ENCODE results near the gene PPP1R3D. TPM values are rescaled to one million over a fixed set of nuclear protein-coding genes. Genes with fewer than 3 reads are reported as not detected.
"Not testable (repeated sequence)": the region's sequence is repeated elsewhere in the genome, so short reads cannot be mapped to it uniquely, and the experiment has no call there.

The PPP1R3D gene
- total RNA-seq, 1 experiment from 2014 or later = 3.4 TPM

DNA sequence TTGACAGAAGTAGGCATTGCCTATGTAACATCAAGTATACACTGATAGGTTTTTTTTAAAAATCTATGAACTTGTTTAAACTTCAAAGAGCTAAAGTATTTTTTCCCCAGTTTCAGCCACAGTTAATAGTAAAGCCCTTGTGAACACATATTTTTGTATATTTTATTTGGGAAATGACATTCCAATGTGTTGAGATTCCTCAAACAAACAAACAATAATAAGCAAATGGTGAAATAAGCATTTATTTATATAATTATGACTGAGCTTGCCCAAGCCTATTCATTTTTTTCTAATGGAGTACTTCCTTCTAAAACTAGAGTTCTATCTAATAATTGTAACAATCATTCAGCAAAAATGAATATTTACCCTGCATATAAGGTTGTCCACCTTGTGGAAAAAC is 19.2 kb downstream of the PPP1R3D start:
- no peaks in the 10 kb centered on the region for H3K36me3 ChIP-seq (replicated peaks; ENCODE audit: control insufficient read depth, insufficient read depth, low read length)
- H3K4me3 ChIP-seq (ENCODE audit: insufficient read depth, low read depth, low read length) = no peak overlapping the region
- no peak for DNase-seq
- H3K27me3 ChIP-seq (ENCODE audit: control insufficient read depth, insufficient read depth, low read length) = no peaks in the 10 kb centered on the region; the same call in 1 of the 2 replicates

DNA sequence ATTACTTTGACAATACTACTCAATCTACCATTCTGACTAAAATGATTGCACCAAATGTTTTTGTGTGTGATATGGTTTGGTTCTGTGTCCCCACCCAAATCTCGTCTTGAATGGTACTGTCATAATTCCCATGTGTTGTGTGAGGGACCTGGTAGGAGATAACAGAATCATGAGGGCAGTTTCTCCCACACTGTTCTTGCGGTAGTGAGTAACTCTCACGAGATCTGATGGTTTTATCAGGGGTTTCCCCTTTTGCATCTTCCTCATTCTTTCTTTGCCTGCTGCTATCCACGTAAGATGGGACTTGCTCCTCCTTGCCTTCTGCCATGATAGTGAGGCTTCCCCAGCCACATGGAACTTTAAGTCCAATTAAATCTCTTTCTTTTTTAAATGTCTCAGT is 27.5 kb downstream of the PPP1R3D start:
- DNase-seq = no peak
- Histone ChIP-seq H3K4me3 (ENCODE audit: insufficient read depth, low read depth, low read length) (no peak overlapping the region), H3K27me3 (ENCODE audit: control insufficient read depth, insufficient read depth, low read length) (no peaks in the 10 kb centered on the region), H3K36me3 (replicated peaks; ENCODE audit: control insufficient read depth, insufficient read depth, low read length) (no peaks in the 10 kb centered on the region)

DNA sequence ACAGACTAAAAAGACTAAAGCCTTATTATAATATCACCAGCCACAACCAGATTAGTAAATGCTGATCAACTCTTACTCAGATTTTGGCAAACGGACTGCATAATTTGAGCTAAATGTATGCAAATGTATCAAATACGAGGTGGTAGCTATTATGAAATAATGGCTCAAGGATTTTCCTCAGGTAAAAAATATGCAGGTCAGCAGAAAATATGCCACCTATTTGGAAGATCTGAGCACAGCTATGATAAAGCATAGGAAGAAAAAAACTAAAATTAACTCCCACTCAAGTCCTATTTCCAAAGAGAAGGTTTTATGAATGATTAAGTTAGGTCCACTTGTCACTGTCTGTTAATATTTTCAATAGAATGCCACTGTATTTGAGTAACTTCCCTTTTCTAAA is 29.1 kb downstream of the PPP1R3D start:
- no peak overlapping the region for H3K4me3 ChIP-seq (ENCODE audit: insufficient read depth, low read depth, low read length)
- no peaks in the 10 kb centered on the region for H3K36me3 ChIP-seq (replicated peaks; ENCODE audit: control insufficient read depth, insufficient read depth, low read length)
- DNase-seq = no peak
- no peaks in the 10 kb centered on the region for H3K27me3 ChIP-seq (ENCODE audit: control insufficient read depth, insufficient read depth, low read length)

DNA sequence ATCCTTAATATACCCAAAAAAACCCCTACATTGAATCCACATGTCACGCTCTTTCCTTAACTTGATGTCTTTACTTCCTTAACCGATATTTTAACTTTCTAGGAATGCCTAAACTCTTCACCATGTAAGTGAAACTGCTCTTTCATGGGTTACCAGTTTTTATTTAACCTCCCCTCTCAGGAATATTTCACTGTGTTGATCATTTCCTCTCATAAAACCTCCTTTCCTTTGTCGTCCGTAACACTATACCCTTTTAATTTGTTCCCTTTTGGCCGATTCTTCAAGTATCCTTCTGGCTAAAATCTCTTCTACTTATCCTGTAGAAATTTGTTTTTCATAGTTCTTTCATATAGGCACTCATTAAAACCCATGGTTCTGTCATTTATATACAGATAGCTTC is 31.2 kb downstream of the PPP1R3D start:
- Histone ChIP-seq H3K36me3 (replicated peaks; ENCODE audit: control insufficient read depth, insufficient read depth, low read length) (no peaks in the 10 kb centered on the region), H3K4me3 (ENCODE audit: insufficient read depth, low read depth, low read length) (no peak overlapping the region), H3K27me3 (ENCODE audit: control insufficient read depth, insufficient read depth, low read length) (no peaks in the 10 kb centered on the region; the same call in 1 of the 2 replicates)
- no peak for DNase-seq

DNA sequence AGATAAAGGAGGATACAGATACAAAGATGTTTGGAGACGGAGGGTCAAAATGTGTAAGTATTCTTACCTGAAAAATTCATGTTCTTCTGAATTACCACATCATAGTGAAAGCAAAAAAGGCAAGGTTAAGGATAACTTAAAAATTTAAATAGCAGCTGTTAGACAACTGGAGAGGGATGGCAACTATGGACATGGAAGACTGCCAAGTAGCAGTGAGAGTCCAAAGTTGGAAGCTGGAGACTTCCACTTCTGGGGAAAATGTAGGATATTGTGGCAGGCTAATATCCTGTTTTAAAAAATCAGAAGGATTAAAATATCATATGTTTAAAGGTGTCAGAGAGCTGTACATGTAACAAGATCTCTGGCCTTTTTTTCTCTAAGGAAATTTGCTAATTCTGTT is 36.5 kb downstream of the PPP1R3D start:
- no peak for DNase-seq
- Histone ChIP-seq H3K27me3 (ENCODE audit: control insufficient read depth, insufficient read depth, low read length) (no peaks in the 10 kb centered on the region; the same call in 1 of the 2 replicates), H3K36me3 (replicated peaks; ENCODE audit: control insufficient read depth, insufficient read depth, low read length) (no peaks in the 10 kb centered on the region), H3K4me3 (ENCODE audit: insufficient read depth, low read depth, low read length) (no peak overlapping the region)

DNA sequence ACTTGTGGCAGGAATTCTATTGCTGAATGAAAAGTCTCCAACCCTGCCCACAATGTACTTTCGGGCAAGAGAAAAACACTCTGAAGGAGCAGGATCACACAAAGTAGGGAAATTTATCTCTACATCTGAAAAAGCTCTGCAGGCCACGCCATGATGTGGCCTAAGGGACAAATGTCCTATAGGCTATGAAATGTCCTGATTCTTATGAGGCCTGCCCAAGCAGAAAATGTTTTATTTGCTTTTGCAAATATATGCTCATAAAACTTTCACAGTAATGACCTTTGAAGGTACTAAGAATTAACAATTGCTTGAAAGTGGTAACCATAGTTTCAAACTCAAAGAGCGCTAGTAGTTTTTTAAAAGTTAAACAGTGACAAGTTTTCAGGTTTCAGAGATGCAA is 37.6 kb downstream of the PPP1R3D start:
- H3K27me3 ChIP-seq (ENCODE audit: control insufficient read depth, insufficient read depth, low read length) = no peaks in the 10 kb centered on the region; the same call in 1 of the 2 replicates
- no peak overlapping the region for H3K4me3 ChIP-seq (ENCODE audit: insufficient read depth, low read depth, low read length)
- DNase-seq = no peak
- no peaks in the 10 kb centered on the region for H3K36me3 ChIP-seq (replicated peaks; ENCODE audit: control insufficient read depth, insufficient read depth, low read length)

DNA sequence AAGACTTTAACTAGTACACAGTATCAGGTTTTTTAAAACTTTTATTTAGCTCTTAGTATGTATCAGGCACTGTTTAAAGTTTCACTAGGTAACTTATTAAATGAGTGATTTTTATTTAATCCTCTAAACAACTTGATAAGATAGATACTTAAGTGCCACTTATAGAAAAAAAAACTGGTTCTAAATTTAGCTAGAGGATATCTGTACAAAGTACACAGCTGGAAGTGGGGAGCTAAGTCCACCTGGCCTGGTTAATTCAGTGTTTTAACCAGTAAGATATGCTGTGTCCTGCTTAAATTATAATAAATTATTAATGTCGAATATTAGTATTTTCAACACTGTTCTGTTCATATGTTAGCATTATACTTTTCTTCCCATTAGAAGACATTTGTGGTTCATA is 44.2 kb downstream of the PPP1R3D start:
- no peaks in the 10 kb centered on the region; the same call in 1 of the 2 replicates for H3K27me3 ChIP-seq (ENCODE audit: control insufficient read depth, insufficient read depth, low read length)
- no peaks in the 10 kb centered on the region for H3K36me3 ChIP-seq (replicated peaks; ENCODE audit: control insufficient read depth, insufficient read depth, low read length)
- DNase-seq = no peak
- no peak overlapping the region for H3K4me3 ChIP-seq (ENCODE audit: insufficient read depth, low read depth, low read length)

DNA sequence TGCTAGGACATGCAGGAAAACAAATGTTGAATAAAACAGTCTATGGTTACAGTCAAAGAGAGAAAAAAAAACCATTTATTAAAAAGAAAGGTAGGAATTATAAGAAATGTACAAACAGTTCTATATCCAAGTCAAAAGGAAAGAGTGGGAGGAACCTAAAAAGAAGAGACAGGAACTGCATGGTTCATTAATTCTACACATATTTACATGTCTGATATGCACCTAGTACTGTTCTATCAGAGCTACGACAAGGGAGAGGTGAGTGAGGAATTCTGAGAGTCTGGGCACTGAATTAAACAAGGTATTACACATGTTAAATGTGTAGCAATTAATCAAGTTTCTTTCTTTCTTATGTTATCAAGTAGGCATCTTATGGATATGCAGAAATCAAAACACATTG is 48.5 kb downstream of the PPP1R3D start:
- Histone ChIP-seq H3K4me3 (ENCODE audit: insufficient read depth, low read depth, low read length) (no peak overlapping the region), H3K36me3 (replicated peaks; ENCODE audit: control insufficient read depth, insufficient read depth, low read length) (no peaks in the 10 kb centered on the region), H3K27me3 (ENCODE audit: control insufficient read depth, insufficient read depth, low read length) (no peaks in the 10 kb centered on the region; the same call in 1 of the 2 replicates)
- no peak for DNase-seq

DNA sequence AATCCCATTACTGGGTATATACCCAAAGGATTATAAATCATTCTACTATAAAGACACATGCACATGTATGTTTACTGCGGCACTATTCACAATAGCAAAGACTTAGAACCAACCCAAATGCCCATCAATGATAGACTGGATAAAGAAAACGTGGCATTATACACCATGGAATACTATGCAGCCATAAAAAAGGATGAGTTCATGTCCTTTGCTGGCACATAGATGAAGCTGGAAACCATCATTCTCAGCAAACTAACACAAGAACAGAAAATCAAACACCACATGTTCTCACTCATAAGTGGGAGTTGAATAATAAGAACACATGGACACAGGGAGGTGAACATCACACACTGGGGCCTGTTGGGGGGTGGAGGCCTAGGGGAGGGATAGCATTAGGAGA is 50.1 kb downstream of the PPP1R3D start:
- not testable (repeated sequence) for H3K36me3 ChIP-seq (replicated peaks; ENCODE audit: control insufficient read depth, insufficient read depth, low read length); H3K27me3 ChIP-seq (ENCODE audit: control insufficient read depth, insufficient read depth, low read length); H3K4me3 ChIP-seq (ENCODE audit: insufficient read depth, low read depth, low read length); DNase-seq

DNA sequence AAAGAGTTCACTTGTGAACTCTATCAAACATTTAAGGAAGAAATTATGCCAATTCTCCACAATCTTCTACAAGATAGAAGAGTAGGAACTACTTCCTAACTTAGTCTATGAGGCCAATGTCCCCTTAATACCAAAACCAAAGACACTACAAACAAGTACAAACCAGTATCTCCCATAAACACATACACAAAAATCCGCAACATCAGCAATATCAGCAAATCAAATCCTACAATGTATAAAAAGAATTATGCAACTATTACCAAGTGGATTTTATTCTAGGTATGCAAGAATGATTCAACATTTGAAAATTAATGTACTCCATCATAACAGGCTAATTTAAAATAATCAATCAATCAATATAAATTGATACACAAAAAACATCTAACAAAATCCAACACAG is 52.1 kb downstream of the PPP1R3D start:
- Histone ChIP-seq H3K36me3 (replicated peaks; ENCODE audit: control insufficient read depth, insufficient read depth, low read length) (no peaks in the 10 kb centered on the region), H3K4me3 (ENCODE audit: insufficient read depth, low read depth, low read length) (no peak overlapping the region), H3K27me3 (ENCODE audit: control insufficient read depth, insufficient read depth, low read length) (no peaks in the 10 kb centered on the region)
- DNase-seq = no peak

Other genes starting within 250 kb of the PPP1R3D start
- gene SYCP2, start 6.7 kb downstream of the PPP1R3D start, total RNA-seq (2014; rRNA removed; shearing (Covaris generic)) = 0.04 TPM in 1 of 2 replicates, not detected in the other
- 4.9 and 5.3 TPM in 2 replicates for gene FAM217B, start 84 bp upstream of the PPP1R3D start, total RNA-seq (2014; rRNA removed; shearing (Covaris generic))
- 1.0 and 3.1 TPM in 2 replicates for gene CDH26, start 18.1 kb upstream of the PPP1R3D start, total RNA-seq (2014; rRNA removed; shearing (Covaris generic))

All from H7 (cell line).